Cardiac fibroblast (primary cell): Measurements from ENCODE around the gene OR8B2.
"Not testable (repeated sequence)": the region's sequence is repeated elsewhere in the genome, so short reads cannot be mapped to it uniquely, and the experiment has no call there.

Experiments used
- DNase-seq, 2 donors: peaks; one replicate each; pipeline versions ENCODE4 v3.0.0 to v3.0.0-alpha.2; 2010; ENCODE audit warnings: low read depth in 2 of 2
- H3K4me3 ChIP-seq, 2 donors: replicated peaks in 1 of 2; 1 replicate in 1 of 2; 2 replicates in 1 of 2; pipeline ENCODE4 v1.5.1; 2011; ENCODE audit warnings: low read depth in 2 of 2, low read length in 2 of 2, mild to moderate bottlenecking in 2 of 2, moderate library complexity in 1 of 2
- CTCF ChIP-seq: IDR thresholded peaks from one replicate; pipeline ENCODE4 v1.5.1; 2011; ENCODE audit warnings: low read depth, mild to moderate bottlenecking, low read length, inconsistent platforms

Gene OR8B2

GRCh38 chr11:124405581-124405980 lies 21.3 kb upstream of the OR8B2 start:
- no peak for TF ChIP-seq CTCF
- DNase-seq: peak in 1 of 2 donors; percentile 24
- H3K4me3 ChIP-seq: no peak overlapping the region

- not testable (repeated sequence) for H3K4me3 ChIP-seq, DNase-seq
Measured at GRCh38 chr11:124403186-124403585, 18.9 kb upstream of the OR8B2 start.

GRCh38 chr11:124402326-124402922 lies 18.1 kb upstream of the OR8B2 start:
- H3K4me3 ChIP-seq: no peak overlapping the region
- peak; percentile 90 to 96 for DNase-seq
- TF ChIP-seq CTCF: peak; percentile 83

GRCh38 chr11:124398924-124399323 lies 14.6 kb upstream of the OR8B2 start, which contains the start of gene OR8B3:
Gene OR8B3 (minus strand): TSS chr11:124399024. CDS start chr11:124397351, 1,673 bp downstream.
- no peak for TF ChIP-seq CTCF
- no peak within 1 kb of the TSS for H3K4me3 ChIP-seq
- DNase-seq: no peak

GRCh38 chr11:124396847-124397246 lies 12.5 kb upstream of the OR8B2 start:
- H3K4me3 ChIP-seq, DNase-seq: not testable (repeated sequence)

GRCh38 chr11:124394408-124394807 lies 10.1 kb upstream of the OR8B2 start:
- peak; percentile 5 to 52 for DNase-seq
- TF ChIP-seq CTCF: no peak
- no peak overlapping the region for H3K4me3 ChIP-seq

GRCh38 chr11:124382857-124383256 lies 1.4 kb downstream of the OR8B2 start:
- DNase-seq, H3K4me3 ChIP-seq: not testable (repeated sequence)

- no peak for DNase-seq
- no peak overlapping the region for H3K4me3 ChIP-seq
- TF ChIP-seq CTCF: no peak
Measured at GRCh38 chr11:124380585-124380984, 3.7 kb downstream of the OR8B2 start.
